ENCODE data around the gene CDK2AP2.
"Not testable (repeated sequence)": the region's sequence is repeated elsewhere in the genome, so short reads cannot be mapped to it uniquely, and the experiment has no call there.

CDK2AP2 gene

DNA sequence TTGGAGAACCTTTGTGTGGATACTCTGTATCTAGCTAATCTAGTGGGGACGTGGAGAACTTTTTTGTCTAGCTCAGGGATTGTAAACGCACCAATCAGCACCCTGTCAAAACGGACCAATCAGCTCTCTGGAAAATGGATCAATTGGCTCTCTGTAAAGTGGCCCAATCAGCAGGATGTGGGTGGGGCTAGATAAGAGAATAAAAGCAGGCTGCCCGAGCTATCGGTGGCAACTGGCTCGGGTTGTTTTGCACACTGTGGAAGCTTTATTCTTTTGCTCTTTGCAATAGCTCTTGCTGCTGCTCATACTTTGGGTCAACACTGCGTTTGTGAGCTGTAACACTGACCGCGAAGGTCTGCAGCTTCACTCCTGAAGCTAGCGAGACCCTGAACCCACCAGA lies 31.3 kb downstream of the CDK2AP2 start:
- H3K4me3 ChIP-seq (ENCODE audit: low read depth, low read length); DNase-seq (ENCODE audit: low read depth): not testable (repeated sequence)

DNA sequence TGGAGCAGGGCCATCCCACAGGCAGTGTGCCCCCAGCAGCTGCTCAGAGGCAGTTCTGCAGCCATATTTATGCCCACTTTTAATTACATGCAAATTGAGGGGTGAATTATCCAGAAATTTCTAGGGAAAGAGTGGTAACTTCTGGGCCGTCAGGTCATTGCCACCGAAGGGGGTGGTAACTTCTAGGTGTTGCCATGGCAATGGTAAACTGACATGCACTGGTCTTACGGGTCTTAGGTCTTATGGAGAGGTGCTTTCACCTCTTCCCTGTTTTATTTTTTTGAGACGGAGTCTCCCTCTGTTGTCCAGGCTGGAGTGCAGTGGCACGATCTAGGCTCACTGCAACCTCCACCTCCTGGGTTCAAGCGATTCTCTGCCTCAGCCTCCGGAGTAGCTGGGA lies 35.1 kb downstream of the CDK2AP2 start:
- no peak overlapping the region for H3K4me3 ChIP-seq (ENCODE audit: low read depth, low read length)
- no peak for DNase-seq (ENCODE audit: low read depth)

DNA sequence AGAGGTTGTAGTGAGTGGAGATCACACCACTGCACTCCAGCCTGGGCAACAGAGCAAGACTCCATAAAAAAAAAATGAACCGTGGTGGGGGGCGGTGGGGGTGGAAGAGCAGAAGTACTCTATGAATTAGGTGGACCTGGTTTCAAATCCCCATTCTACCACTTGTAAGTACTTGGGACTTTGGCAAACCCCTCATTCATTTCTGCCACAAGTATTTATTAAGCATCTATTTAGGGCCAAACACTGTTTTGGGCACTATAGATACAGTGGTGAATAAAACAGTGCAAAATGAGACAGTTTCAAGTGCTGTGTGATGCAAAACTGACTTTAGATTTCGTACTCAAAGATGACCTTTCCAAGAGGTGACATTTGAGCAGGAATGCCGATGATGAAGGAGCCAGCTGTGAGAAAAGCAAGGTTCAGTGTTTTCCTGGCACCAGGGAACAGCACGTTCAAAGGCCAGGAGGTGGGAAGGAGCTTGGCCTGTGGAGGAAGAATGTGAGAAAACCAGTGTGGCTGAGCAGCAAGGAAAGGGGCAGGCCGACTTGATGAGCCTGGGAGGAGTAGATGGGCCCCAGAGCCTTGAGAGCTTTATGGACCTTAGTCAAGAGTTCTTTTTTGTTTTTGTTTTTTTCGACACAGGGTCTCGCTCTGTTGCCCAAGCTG lies 37.5 kb downstream of the CDK2AP2 start:
- H3K4me3 ChIP-seq (ENCODE audit: low read depth, low read length), result no peak overlapping the region
- DNase-seq (ENCODE audit: low read depth), result no peak

DNA sequence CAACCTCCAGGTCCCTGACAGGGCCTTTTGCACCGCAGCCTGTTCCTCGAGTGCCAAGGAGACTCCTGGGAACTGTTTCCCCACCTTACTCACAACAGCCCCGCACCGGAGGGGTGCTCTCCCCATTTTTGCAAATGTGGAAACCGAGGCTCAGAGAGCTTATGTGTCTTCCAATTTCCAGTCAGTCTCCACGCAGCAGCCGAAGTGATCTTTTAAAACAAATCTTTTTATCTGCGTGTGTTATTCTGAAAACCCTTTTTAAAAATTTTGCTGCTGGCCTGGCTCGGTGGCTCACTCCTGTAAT lies 38.5 kb downstream of the CDK2AP2 start:
- DNase-seq (ENCODE audit: low read depth), result no peak
- peak overlapping the region; percentile 81 for H3K4me3 ChIP-seq (ENCODE audit: low read depth, low read length)

DNA sequence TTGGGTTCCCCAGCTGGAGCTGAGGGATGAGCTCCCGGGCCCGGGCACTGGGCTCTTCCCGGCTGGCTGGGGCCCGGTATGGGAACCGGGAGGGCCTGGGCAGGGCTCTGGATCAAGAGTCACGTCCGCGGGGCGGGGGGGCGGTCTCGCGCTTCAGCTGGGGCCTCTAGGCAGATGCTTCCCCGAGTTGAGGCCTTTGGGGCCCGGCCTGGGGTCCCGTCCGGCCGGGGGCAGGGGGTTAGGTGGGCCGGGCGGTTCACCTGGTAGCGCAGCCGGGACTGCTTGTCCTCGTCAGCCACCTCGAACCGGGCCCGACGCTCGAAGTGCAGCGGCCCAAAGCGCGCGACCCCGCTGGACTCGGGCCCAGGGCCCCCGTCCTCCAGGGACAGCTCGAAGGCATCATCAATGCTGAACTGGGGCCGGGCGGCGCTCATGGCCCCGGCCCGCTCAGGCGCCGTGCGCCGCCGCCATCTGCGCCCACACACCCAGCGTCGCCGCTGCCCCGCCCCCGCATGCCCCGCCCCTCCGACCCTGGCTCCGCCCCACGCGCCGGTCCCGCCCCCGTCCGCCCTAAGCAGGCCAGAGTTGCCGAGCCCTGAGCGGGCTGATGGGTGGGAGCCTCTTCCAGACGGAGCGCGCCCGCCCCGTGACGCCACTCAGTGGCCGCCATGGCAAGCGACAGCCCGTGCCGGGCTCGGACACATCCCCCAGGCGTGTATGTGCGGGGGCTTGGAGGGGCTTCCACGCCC lies 39.0 kb downstream of the CDK2AP2 start, which contains the start of gene TMEM134:
TMEM134 (minus strand) TSS at position 493 of the 749 bp plus-strand sequence; CDS start at position 434, 59 bp downstream.
- H3K4me3 ChIP-seq (ENCODE audit: low read depth, low read length), result peak within 1 kb of the TSS; percentile 81
- DNase-seq (ENCODE audit: low read depth), result peak; percentile 64

DNA sequence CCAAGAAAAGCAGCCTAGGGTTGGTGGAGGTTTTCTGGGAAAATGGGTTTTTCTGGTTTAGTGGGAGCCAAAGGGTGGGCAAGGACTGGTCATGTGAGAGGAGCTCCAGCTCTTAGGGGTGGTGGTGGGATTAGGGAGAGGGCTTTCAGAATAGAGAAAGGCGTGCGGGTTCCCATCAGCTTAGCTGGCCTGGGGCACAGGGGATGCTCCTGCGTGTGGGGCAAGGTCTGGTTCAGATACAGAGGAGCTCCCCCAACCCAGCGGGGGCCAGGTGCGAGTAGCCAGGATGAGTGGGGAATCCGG lies 39.6 kb downstream of the CDK2AP2 start:
- H3K4me3 ChIP-seq (ENCODE audit: low read depth, low read length), result peak overlapping the region; percentile 81
- DNase-seq (ENCODE audit: low read depth), result no peak

DNA sequence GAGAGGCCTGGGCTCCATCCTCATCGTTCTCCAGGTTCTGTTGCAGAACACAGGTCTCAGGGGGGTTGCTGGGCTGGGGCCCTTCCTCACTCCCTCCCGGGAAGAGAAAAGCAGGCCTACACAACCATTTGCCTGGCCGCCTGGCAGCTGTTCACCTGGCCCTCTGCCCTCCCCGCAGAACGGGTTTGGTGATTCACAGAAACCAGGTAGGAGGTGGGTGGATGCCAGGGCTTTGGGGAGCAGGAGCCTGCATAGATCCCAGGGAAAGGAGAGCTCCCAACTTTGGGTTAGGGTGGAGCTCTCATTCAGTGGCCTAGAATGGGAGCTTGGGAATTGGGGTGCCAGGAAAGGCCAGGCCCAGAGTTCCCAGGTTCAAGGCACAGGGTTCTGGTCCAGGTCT lies 39.9 kb downstream of the CDK2AP2 start:
- peak overlapping the region; percentile 81 for H3K4me3 ChIP-seq (ENCODE audit: low read depth, low read length)
- DNase-seq (ENCODE audit: low read depth), result no peak

DNA sequence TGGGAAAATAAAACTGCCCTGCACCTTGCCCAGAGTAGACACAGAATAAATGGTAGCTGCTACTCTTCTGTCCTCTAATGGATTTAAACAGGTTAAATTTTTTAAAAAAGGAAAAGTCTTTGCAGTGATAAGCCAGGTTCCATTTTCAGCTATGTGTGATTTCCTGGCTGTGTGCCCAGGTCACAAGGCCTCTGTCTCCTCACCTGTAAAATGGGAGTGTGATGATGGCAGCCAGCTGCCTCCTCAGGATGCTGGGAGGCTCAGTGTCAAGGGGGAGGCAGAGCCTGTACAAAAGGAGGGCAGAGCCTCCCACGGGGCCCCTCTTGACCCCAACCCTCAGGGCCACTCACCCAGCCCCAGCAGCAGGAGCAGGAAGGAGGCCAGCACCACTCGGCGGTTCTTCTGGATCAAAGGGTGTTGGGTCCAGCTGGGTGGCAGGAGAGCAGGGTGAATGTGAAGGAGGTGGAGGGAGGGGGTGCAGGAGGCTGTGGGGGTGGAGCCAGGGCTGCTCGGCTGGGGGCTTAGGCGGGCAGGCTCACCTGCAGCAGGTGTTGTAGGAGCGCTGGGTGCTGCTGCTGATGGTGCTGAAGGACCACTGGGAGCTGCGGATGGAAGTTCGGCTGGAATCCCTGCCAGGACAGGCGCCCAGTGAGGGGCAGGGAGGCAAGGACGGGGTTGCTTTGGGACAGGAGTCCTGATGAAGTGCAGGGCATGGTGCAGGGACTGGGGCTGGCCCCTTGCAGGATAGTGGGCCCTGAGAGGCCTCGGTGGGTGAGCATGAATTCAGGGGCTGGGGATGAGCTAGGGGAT lies 40.8 kb downstream of the CDK2AP2 start:
- DNase-seq (ENCODE audit: low read depth), result no peak
- H3K4me3 ChIP-seq (ENCODE audit: low read depth, low read length), result no peak overlapping the region

DNA sequence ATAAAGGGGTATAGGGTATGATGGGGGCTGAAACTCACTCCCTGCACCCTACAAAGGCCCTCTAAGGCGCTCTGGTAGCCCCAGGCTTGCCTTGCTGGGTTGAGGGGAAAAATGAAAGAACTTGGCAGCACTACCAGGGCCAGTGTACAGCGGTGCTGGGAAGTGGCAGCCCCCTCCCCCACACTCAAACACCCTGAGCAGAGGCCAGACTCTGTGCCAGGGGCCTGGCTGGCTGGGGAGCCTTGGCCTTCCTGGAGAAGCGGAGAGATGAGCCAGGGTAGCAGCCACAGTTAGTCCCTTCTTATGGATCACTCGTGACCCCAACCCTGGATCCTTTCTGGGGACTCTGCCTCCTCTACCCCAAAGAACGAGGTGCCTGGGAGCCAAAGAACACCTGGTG lies 41.6 kb downstream of the CDK2AP2 start:
- DNase-seq (ENCODE audit: low read depth), result no peak

DNA sequence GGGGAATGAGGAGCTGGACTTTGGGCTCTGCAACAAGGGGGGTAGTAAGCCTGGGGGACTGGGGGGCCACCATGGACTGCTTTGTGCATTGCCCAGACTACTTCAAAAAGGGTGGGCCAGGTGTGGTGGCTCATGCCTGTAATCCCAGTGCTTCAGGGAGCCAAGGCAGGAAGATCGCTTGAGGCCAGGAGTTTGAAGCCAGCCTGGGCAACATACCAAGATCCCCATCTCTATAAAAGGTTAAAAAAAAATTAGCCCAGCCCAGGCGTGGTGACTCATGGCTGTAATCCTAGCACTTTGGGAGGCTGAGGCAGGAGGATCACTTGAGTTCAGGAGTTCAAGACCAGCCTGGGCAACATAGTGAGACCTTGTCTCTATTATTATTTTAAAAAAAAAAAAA lies 42.4 kb downstream of the CDK2AP2 start:
- H3K4me3 ChIP-seq (ENCODE audit: low read depth, low read length); DNase-seq (ENCODE audit: low read depth): not testable (repeated sequence)

More for the DNA sequence above, 41.6 kb downstream of the CDK2AP2 start:
- H3K4me3 ChIP-seq (ENCODE audit: low read depth, low read length), result no peak overlapping the region

DNA sequence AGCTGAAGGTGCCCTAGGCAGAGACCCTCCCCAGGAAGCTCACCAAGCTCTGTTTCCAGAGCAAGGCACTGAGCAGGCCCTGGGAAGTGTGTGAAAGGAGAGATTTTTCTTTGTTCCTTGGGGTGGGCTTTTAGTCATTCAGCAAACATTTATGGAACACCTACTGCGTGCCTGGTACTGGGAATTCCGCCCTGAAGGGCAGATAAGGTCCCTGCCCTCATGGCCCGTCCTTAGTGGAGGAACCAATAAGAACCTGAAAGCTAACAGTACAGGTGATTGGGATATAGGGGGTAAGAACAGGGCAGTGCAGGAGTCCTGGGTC lies 42.8 kb downstream of the CDK2AP2 start:
- H3K4me3 ChIP-seq (ENCODE audit: low read depth, low read length), result peak overlapping the region; percentile 61
- DNase-seq (ENCODE audit: low read depth), result no peak

DNA sequence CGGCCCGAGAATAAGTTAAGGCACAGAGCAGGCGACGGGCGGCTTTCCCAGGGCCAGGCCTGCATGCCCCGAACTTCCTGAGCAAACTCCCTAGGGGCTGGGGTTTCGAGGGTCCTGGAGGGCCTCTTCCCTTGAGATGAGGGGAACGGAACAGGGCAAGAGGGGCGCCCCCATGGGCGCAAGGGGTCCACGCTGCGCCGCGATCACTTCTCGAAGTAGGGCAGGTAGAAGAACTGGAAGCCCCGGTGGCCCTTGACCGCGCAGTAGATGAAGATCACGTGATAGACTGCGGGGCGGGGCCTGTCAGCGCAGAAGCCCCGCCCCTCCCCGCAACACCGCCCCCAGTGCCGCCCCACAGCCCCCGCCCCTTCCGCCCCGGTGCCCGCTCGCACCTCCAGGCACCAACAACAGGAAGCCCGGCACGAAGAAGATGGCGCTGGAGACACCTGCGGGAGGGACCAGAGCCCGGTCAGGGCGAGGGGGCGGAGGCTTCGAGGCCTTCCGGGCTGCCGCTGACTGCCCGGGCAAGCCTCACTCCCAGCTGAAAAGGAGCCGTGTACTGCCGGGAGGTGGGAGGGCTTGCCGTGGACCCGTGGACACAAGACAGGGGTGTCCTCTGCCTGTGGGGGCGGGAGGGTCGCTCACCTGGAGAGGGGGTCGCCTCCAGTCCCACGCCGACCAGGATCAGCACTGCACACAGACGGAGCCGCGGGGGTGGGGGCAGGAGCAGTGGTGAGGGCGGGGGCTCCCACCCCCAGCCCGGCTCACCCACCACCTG lies 43.4 kb downstream of the CDK2AP2 start:
- DNase-seq (ENCODE audit: low read depth), result no peak
- H3K4me3 ChIP-seq (ENCODE audit: low read depth, low read length), result peak overlapping the region; percentile 61

DNA sequence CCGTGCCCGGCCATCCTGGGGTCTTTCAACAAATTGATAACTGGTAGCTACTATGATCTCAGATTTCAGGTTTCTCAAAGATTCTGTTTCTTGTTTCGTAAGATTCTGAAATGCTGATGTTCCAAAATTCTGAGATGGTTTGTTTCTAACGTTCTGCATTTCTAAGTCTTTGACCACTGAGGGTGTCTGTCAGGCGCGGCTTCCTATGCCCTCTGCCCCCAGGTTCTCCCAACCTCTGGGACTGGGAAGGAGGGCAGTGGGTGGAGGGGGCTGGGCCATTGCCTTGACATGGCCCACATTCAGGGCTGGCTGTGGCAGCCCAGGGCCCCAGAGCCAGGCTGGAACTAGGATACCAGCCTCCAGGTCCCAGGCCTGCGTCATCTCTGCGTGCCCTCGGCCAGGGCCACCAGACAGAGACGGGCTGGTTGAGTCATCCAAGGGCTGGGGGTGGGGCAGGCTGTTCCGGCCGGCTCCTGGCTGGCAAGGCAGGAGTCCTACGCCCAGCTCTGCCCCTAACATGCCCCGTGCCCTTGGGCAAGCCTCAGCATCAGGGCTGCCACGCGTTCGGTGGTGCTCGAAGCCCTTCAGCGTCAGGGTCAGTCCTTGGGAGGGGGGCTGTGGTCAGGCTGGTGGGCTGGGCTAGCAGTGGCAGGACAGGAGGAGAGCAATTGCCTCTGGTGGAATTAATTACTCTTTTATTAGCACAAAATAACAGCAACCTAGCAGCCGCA lies 44.1 kb downstream of the CDK2AP2 start:
- H3K4me3 ChIP-seq (ENCODE audit: low read depth, low read length), result peak overlapping the region; percentile 61
- no peak for DNase-seq (ENCODE audit: low read depth)

DNA sequence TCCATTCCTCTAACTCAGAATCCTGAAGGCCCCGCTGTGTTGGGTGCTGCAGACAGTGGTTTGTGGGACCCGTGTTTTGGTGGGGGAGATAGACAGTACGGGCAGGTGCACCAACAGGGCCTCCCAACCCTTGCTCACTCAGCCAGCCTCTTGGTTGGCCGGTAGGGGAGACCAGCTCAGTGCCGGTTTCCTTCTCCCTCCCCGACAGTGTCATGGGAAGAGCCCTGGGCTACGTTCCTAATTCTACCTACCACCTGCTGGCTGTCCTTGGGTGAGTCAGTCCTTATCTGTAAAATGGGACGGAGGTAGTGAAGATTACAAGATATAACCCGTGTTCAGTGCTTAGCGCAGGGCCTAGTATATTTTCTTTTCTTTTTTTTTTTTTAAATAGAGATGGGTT lies 44.8 kb downstream of the CDK2AP2 start:
- DNase-seq (ENCODE audit: low read depth), result no peak
- no peak overlapping the region for H3K4me3 ChIP-seq (ENCODE audit: low read depth, low read length)

DNA sequence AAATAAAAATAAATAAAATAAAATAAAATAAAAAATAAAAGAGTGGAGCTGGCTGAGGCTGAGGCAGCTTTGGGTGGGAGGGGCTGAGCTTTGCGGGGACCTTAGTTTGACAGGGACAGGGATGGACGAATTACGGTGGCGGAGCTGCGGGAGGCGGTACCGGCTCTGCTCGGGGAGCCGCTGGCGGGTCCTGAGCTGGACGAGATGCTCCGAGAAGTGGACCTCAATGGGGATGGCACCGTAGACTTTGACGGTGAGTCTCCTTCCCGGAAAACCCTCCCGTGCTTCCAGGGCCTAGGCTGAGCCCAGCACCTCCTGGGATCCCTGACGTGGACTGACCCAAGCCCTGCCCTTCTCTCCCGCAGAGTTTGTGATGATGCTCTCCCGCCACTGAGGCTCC lies 49.7 kb downstream of the CDK2AP2 start:
- no peak for DNase-seq (ENCODE audit: low read depth)
- no peak overlapping the region for H3K4me3 ChIP-seq (ENCODE audit: low read depth, low read length)

DNA sequence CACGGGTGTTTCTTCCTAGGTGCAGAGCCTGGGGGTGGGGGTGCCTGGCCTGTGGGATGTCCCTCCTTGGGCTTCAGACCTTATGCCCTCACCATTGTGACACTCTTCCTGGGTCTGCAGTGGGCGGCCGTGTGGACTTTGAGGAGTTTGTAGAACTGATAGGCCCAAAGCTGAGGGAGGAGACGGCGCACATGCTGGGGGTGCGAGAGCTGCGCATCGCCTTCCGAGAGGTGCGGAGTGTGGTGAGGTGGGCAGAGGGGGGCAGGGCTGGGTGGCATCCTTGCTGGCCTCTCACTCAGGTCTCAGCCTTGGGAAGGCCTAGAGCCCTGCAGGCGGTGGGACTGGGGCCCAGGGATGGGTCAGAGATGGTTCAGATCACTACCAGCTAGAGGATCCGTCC lies 50.5 kb downstream of the CDK2AP2 start:
- DNase-seq (ENCODE audit: low read depth), result no peak
- H3K4me3 ChIP-seq (ENCODE audit: low read depth, low read length), result no peak overlapping the region
